ENCODE data around the gene SF3B4. TPM values are rescaled to one million over a fixed set of nuclear protein-coding genes. Genes with fewer than 3 reads are reported as not detected.
A peak's percentile ranks its signal among the peaks of the same experiment; 100 is the strongest.
"Not testable (repeated sequence)": the region's sequence is repeated elsewhere in the genome, so short reads cannot be mapped to it uniquely, and the experiment has no call there.

The SF3B4 gene
- total RNA-seq, 4 donors from 2014 or later = 10.2 to 17.9 (median 12.4) TPM

GRCh38 chr1:149949911-149950310, 22.3 kb upstream of the SF3B4 start:
- H3K9me3 ChIP-seq = no peaks in the 10 kb centered on the region
- no peak overlapping the region for H3K4me3 ChIP-seq (replicated peaks in 1 of 3)
- no peaks in the 10 kb centered on the region for H3K4me1 ChIP-seq
- TF ChIP-seq CTCF (IDR thresholded peaks at IDR 0.05) = no peak
- no peak for TF ChIP-seq POLR2A (IDR thresholded peaks at IDR 0.05)
- no peak overlapping the region for H3K27ac ChIP-seq
- H3K27me3 ChIP-seq = no peaks in the 10 kb centered on the region
- intact Hi-C loops (cut with DNase I) = no loop called here
- no peak for DNase-seq
- peaks cover 45 to 48% of the 10 kb centered on the region in 2 donors for H3K36me3 ChIP-seq
- 71 to 76% methylated on average over 6 of the region's 6 CpGs for WGBS, 2 donors

GRCh38 chr1:149945206-149945605, 17.6 kb upstream of the SF3B4 start:
- WGBS, 2 donors = 95 to 98% methylated on average over 4 of the region's 4 CpGs
- Histone ChIP-seq H3K36me3 (peaks cover 53 to 58% of the 10 kb centered on the region in 2 donors), H3K4me1 (no peaks in the 10 kb centered on the region), H3K9me3 (no peaks in the 10 kb centered on the region), H3K27me3 (no peaks in the 10 kb centered on the region), H3K27ac (no peak overlapping the region), H3K4me3 (replicated peaks in 1 of 3) (no peak overlapping the region)
- TF ChIP-seq CTCF (IDR thresholded peaks at IDR 0.05) (no peak), POLR2A (IDR thresholded peaks at IDR 0.05) (no peak)
- intact Hi-C loops (cut with DNase I) = no loop called here
- DNase-seq = no peak

- Histone ChIP-seq H3K4me3 (replicated peaks in 1 of 3) (no peak overlapping the region), H3K9me3 (no peaks in the 10 kb centered on the region), H3K27me3 (no peaks in the 10 kb centered on the region), H3K27ac (no peak overlapping the region), H3K4me1 (peaks cover 6 to 15% of the 10 kb centered on the region in 2 donors), H3K36me3 (peaks cover 34 to 43% of the 10 kb centered on the region in 2 donors)
- intact Hi-C loops (cut with DNase I) = no loop called here
- no peak for DNase-seq
- TF ChIP-seq POLR2A (IDR thresholded peaks at IDR 0.05) = no peak
- no peak for TF ChIP-seq CTCF (IDR thresholded peaks at IDR 0.05)
- 70 to 77% methylated on average over 3 of the region's 3 CpGs for WGBS, 2 donors
Measured at GRCh38 chr1:149942885-149943284, 15.3 kb upstream of the SF3B4 start.

GRCh38 chr1:149942207-149942606, 14.6 kb upstream of the SF3B4 start:
- peak in 1 of 6 experiments; percentile 15 for TF ChIP-seq CTCF (IDR thresholded peaks at IDR 0.05)
- TF ChIP-seq POLR2A (IDR thresholded peaks at IDR 0.05) = no peak
- no peak overlapping the region for H3K27ac ChIP-seq
- no peak overlapping the region for H3K4me3 ChIP-seq (replicated peaks in 1 of 3)
- no peaks in the 10 kb centered on the region for H3K9me3 ChIP-seq
- 30 to 36% methylated on average over 5 of the region's 5 CpGs for WGBS, 2 donors
- intact Hi-C loops (cut with DNase I) = no loop called here
- no peak for DNase-seq
- no peaks in the 10 kb centered on the region for H3K27me3 ChIP-seq
- H3K4me1 ChIP-seq = peaks cover 9 to 21% of the 10 kb centered on the region in 2 donors
- H3K36me3 ChIP-seq = peaks cover 32 to 36% of the 10 kb centered on the region in 2 donors

- no peaks in the 10 kb centered on the region for H3K27me3 ChIP-seq
- 83 to 89% methylated on average over 3 of the region's 3 CpGs for WGBS, 2 donors
- no peak for TF ChIP-seq CTCF (IDR thresholded peaks at IDR 0.05)
- TF ChIP-seq POLR2A (IDR thresholded peaks at IDR 0.05) = no peak
Measured at GRCh38 chr1:149940427-149940826, 12.8 kb upstream of the SF3B4 start.

GRCh38 chr1:149938668-149939003, 11.0 kb upstream of the SF3B4 start:
- H3K4me3 ChIP-seq (replicated peaks in 1 of 3); DNase-seq; H3K9me3 ChIP-seq; intact Hi-C loops (cut with DNase I); H3K36me3 ChIP-seq; H3K27me3 ChIP-seq: not testable (repeated sequence)
- Histone ChIP-seq H3K27ac (peak overlapping the region; percentile 76 to 79 (median 76)), H3K4me1 (peaks cover 13 to 27% of the 10 kb centered on the region in 2 donors)
- 64 to 78% methylated on average over 13 of the region's 13 CpGs for WGBS, 2 donors

More at GRCh38 chr1:149940427-149940826, 12.8 kb upstream of the SF3B4 start:
- Histone ChIP-seq H3K4me1 (peaks cover 13 to 27% of the 10 kb centered on the region in 2 donors), H3K4me3 (replicated peaks in 1 of 3) (no peak overlapping the region), H3K36me3 (peaks cover 16 to 18% of the 10 kb centered on the region in 2 donors), H3K27ac (no peak overlapping the region), H3K9me3 (no peaks in the 10 kb centered on the region)
- intact Hi-C loops (cut with DNase I) = no loop called here
- no peak for DNase-seq
